GM10248 (cell line): ENCODE data around the gene GALNT6.

Experiments
- CTCF ChIA-PET: fragments of 300-600 bp; sonication (Branson Sonifier 250); formaldehyde crosslinking; extraction: SDS; loops from one replicate; lab custom pipeline; 2021; ENCODE audit warnings: antibody characterized with exemption; lab: Yijun Ruan, JAX
- POLR2A ChIA-PET: fragments of 350-650 bp; sonication (Branson Sonifier 250); formaldehyde crosslinking; extraction: SDS; loops from one replicate; lab custom pipeline; 2020; ENCODE audit warnings: antibody characterized with exemption; lab: Yijun Ruan, JAX
- DNase-seq: peaks from one replicate; pipeline ENCODE4 v3.0.0; 2012; ENCODE audit errors: extremely low spot score
- CTCF ChIP-seq: IDR thresholded peaks from 2 replicates; pipeline ENCODE4 v1.5.1; 2012; ENCODE audit warnings: mild to moderate bottlenecking, low read depth; ENCODE audit errors: extremely low read depth, missing control alignments, control extremely low read depth

The GALNT6 gene

GRCh38 chr12:51335931-51336330 lies 55.3 kb downstream of the GALNT6 start:
- DNase-seq, result no peak
- no peak for TF ChIP-seq CTCF
- CTCF ChIA-PET, result interaction anchor here (0.9 kb wide), 1 partner anchor 10 kb away, joined by 3 read pairs; no protein-coding TSS in a partner anchor
- POLR2A ChIA-PET, result no interaction called here

GRCh38 chr12:51334764-51335163 lies 56.4 kb downstream of the GALNT6 start:
- ChIA-PET POLR2A (no interaction called here), CTCF (no interaction called here)
- no peak for DNase-seq
- no peak for TF ChIP-seq CTCF

GRCh38 chr12:51333536-51333935 lies 57.7 kb downstream of the GALNT6 start:
- POLR2A ChIA-PET, result no interaction called here
- CTCF ChIA-PET, result interaction anchor here (4.8 kb wide), 1 partner anchor 7 kb away, joined by 41 read pairs; no protein-coding TSS in a partner anchor
- DNase-seq, result no peak
- no peak for TF ChIP-seq CTCF

- CTCF ChIA-PET, result interaction anchor here (0.9 to 4.8 kb wide), 3 partner anchors 10 to 52 kb away, joined by 3 to 41 read pairs (median 3); no protein-coding TSS in a partner anchor
- POLR2A ChIA-PET, result no interaction called here
- DNase-seq, result no peak
- no peak for TF ChIP-seq CTCF
Measured at GRCh38 chr12:51330186-51330585, 61.0 kb downstream of the GALNT6 start.

GRCh38 chr12:51329742-51330141 lies 61.5 kb downstream of the GALNT6 start:
- POLR2A ChIA-PET, result no interaction called here
- CTCF ChIA-PET, result interaction anchor here (0.9 to 4.8 kb wide), 3 partner anchors 9 to 51 kb away, joined by 3 to 41 read pairs (median 3); no protein-coding TSS in a partner anchor
- no peak for TF ChIP-seq CTCF
- DNase-seq, result no peak

- no peak for DNase-seq
- TF ChIP-seq CTCF, result no peak
- POLR2A ChIA-PET, result no interaction called here
- CTCF ChIA-PET, result interaction anchor here (4.8 kb wide), 1 partner anchor 12 kb away, joined by 48 read pairs; no protein-coding TSS in a partner anchor
Measured at GRCh38 chr12:51328587-51328986, 62.6 kb downstream of the GALNT6 start.
